ENCODE data around the gene ERC1.

DNA sequence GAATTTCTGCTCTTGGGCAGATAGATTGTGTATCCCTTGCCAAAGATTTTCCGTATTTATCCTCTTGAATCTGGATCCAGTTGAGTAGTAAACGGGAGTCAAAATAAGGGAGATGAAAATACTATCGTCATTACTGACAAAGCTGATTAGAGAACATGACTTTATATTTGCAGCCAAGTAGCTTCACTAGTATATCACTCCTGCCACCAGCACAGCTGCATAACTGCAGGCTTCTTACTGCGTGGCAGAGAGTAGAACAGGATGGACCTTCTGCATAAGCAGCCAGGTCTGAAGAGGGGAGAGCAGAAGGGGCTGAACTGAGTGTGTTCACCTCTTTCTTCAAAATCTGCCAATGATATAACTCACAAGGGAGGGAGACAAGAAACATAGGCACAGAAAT is 319.6 kb downstream of the ERC1 start:
- TF ChIP-seq POLR2AphosphoS2 (conservative IDR thresholded peaks at IDR 0.05; ENCODE audit: low read length) (no peak), JUN (IDR thresholded peaks at IDR 0.05) (no peak), RFX5 (IDR thresholded peaks at IDR 0.05) (no peak), RAD21 (conservative IDR thresholded peaks at IDR 0.05 in 1 of 2, IDR thresholded peaks at IDR 0.05 in 1 of 2) (no peak), CHD2 (IDR thresholded peaks at IDR 0.05; ENCODE audit: low read length, partially characterized antibody) (no peak), RNF2 (IDR thresholded peaks at IDR 0.05; ENCODE audit: borderline replicate concordance, low read depth) (no peak), POLR2A (IDR thresholded peaks at IDR 0.05; ENCODE audit: low read length) (no peak), JUNB (IDR thresholded peaks at IDR 0.05) (no peak), MYC (IDR thresholded peaks at IDR 0.05; ENCODE audit: borderline replicate concordance, low read length) (no peak), MAFK (IDR thresholded peaks at IDR 0.05; ENCODE audit: partially characterized antibody) (no peak), ESRRA (IDR thresholded peaks at IDR 0.05; ENCODE audit: borderline replicate concordance, low read length) (no peak)
- TF ChIP-seq, protein P1, sequence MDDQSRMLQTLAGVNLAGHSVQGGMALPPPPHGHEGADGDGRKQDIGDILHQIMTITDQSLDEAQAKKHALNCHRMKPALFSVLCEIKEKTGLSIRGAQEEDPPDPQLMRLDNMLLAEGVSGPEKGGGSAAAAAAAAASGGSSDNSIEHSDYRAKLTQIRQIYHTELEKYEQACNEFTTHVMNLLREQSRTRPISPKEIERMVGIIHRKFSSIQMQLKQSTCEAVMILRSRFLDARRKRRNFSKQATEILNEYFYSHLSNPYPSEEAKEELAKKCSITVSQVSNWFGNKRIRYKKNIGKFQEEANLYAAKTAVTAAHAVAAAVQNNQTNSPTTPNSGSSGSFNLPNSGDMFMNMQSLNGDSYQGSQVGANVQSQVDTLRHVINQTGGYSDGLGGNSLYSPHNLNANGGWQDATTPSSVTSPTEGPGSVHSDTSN (IDR thresholded peaks at IDR 0.05) = no peak
- TF ChIP-seq, protein P2, sequence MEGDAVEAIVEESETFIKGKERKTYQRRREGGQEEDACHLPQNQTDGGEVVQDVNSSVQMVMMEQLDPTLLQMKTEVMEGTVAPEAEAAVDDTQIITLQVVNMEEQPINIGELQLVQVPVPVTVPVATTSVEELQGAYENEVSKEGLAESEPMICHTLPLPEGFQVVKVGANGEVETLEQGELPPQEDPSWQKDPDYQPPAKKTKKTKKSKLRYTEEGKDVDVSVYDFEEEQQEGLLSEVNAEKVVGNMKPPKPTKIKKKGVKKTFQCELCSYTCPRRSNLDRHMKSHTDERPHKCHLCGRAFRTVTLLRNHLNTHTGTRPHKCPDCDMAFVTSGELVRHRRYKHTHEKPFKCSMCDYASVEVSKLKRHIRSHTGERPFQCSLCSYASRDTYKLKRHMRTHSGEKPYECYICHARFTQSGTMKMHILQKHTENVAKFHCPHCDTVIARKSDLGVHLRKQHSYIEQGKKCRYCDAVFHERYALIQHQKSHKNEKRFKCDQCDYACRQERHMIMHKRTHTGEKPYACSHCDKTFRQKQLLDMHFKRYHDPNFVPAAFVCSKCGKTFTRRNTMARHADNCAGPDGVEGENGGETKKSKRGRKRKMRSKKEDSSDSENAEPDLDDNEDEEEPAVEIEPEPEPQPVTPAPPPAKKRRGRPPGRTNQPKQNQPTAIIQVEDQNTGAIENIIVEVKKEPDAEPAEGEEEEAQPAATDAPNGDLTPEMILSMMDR (IDR thresholded peaks at IDR 0.05) = no peak
- TF ChIP-seq, protein P3, sequence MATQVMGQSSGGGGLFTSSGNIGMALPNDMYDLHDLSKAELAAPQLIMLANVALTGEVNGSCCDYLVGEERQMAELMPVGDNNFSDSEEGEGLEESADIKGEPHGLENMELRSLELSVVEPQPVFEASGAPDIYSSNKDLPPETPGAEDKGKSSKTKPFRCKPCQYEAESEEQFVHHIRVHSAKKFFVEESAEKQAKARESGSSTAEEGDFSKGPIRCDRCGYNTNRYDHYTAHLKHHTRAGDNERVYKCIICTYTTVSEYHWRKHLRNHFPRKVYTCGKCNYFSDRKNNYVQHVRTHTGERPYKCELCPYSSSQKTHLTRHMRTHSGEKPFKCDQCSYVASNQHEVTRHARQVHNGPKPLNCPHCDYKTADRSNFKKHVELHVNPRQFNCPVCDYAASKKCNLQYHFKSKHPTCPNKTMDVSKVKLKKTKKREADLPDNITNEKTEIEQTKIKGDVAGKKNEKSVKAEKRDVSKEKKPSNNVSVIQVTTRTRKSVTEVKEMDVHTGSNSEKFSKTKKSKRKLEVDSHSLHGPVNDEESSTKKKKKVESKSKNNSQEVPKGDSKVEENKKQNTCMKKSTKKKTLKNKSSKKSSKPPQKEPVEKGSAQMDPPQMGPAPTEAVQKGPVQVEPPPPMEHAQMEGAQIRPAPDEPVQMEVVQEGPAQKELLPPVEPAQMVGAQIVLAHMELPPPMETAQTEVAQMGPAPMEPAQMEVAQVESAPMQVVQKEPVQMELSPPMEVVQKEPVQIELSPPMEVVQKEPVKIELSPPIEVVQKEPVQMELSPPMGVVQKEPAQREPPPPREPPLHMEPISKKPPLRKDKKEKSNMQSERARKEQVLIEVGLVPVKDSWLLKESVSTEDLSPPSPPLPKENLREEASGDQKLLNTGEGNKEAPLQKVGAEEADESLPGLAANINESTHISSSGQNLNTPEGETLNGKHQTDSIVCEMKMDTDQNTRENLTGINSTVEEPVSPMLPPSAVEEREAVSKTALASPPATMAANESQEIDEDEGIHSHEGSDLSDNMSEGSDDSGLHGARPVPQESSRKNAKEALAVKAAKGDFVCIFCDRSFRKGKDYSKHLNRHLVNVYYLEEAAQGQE (IDR thresholded peaks at IDR 0.05) = no peak
